Skeletal muscle cell (primary cell): ENCODE results near the gene PRKD1.
"Not testable (repeated sequence)": the region's sequence is repeated elsewhere in the genome, so short reads cannot be mapped to it uniquely, and the experiment has no call there.

ENCODE experiments used
- DNase-seq: peaks from one replicate; pipeline ENCODE4 v3.0.0-alpha.2; 2010; ENCODE audit warnings: low read depth
- H3K4me3 ChIP-seq: 2 replicates; pipeline ENCODE4 v1.5.1; 2011; ENCODE audit warnings: low read depth, mild to moderate bottlenecking, control low read depth, low read length, moderate library complexity

The PRKD1 gene

GRCh38 chr14:29906256-29906870, 21.3 kb downstream of the PRKD1 start:
- no peak for DNase-seq
- no peak overlapping the region for H3K4me3 ChIP-seq

- DNase-seq = no peak
- H3K4me3 ChIP-seq = no peak overlapping the region
These were observed 22.1 kb downstream of the PRKD1 start for GRCh38 chr14:29905543-29905942.

GRCh38 chr14:29900609-29901350, 26.9 kb downstream of the PRKD1 start:
- DNase-seq = no peak
- no peak overlapping the region for H3K4me3 ChIP-seq

- no peak overlapping the region for H3K4me3 ChIP-seq
- DNase-seq = no peak
These were observed 29.2 kb downstream of the PRKD1 start for GRCh38 chr14:29898470-29898869.

GRCh38 chr14:29897181-29897580, 30.5 kb downstream of the PRKD1 start:
- no peak overlapping the region for H3K4me3 ChIP-seq
- DNase-seq = no peak

GRCh38 chr14:29896354-29896821, 31.3 kb downstream of the PRKD1 start:
- no peak for DNase-seq
- H3K4me3 ChIP-seq = no peak overlapping the region

- no peak for DNase-seq
- H3K4me3 ChIP-seq = no peak overlapping the region
These were observed 32.0 kb downstream of the PRKD1 start for GRCh38 chr14:29895591-29896083.

GRCh38 chr14:29893989-29894388, 33.7 kb downstream of the PRKD1 start:
- H3K4me3 ChIP-seq = no peak overlapping the region
- DNase-seq = no peak

- DNase-seq = no peak
- H3K4me3 ChIP-seq = no peak overlapping the region
These were observed 35.3 kb downstream of the PRKD1 start for GRCh38 chr14:29892327-29892726.

- no peak overlapping the region for H3K4me3 ChIP-seq
- DNase-seq = no peak
These were observed 41.7 kb downstream of the PRKD1 start for GRCh38 chr14:29885988-29886387.

- peak; percentile 19 for DNase-seq
These were observed 59.6 kb downstream of the PRKD1 start for GRCh38 chr14:29868000-29868399.

GRCh38 chr14:29865299-29865698, 62.3 kb downstream of the PRKD1 start:
- DNase-seq = no peak
- H3K4me3 ChIP-seq = no peak overlapping the region

More at GRCh38 chr14:29868000-29868399, 59.6 kb downstream of the PRKD1 start:
- no peak overlapping the region for H3K4me3 ChIP-seq

- DNase-seq = no peak
- no peak overlapping the region for H3K4me3 ChIP-seq
These were observed 65.7 kb downstream of the PRKD1 start for GRCh38 chr14:29861996-29862395.

GRCh38 chr14:29858299-29858698, 69.3 kb downstream of the PRKD1 start:
- H3K4me3 ChIP-seq = no peak overlapping the region
- no peak for DNase-seq

- DNase-seq = no peak
- no peak overlapping the region for H3K4me3 ChIP-seq
These were observed 70.1 kb downstream of the PRKD1 start for GRCh38 chr14:29857551-29857950.

GRCh38 chr14:29856516-29856915, 71.1 kb downstream of the PRKD1 start:
- DNase-seq = no peak
- H3K4me3 ChIP-seq = no peak overlapping the region

GRCh38 chr14:29853691-29854090, 74.0 kb downstream of the PRKD1 start:
- H3K4me3 ChIP-seq, DNase-seq: not testable (repeated sequence)

- no peak for DNase-seq
- H3K4me3 ChIP-seq = no peak overlapping the region
These were observed 74.4 kb downstream of the PRKD1 start for GRCh38 chr14:29853272-29853671.

- no peak for DNase-seq
- H3K4me3 ChIP-seq = no peak overlapping the region
These were observed 76.2 kb downstream of the PRKD1 start for GRCh38 chr14:29851397-29851796.

- DNase-seq = no peak
- no peak overlapping the region for H3K4me3 ChIP-seq
These were observed 80.6 kb downstream of the PRKD1 start for GRCh38 chr14:29847056-29847380.
